ENCODE results near the gene ZNF575. TPM values are rescaled to one million over a fixed set of nuclear protein-coding genes. Genes with fewer than 3 reads are reported as not detected.

The ZNF575 gene
- total and polyA plus RNA-seq, 10 of the 15 experiments (the other 5 are each of a cell fraction or from before 2014, with no cell fraction given): 0.18 to 2.8 (median 0.75) TPM

DNA sequence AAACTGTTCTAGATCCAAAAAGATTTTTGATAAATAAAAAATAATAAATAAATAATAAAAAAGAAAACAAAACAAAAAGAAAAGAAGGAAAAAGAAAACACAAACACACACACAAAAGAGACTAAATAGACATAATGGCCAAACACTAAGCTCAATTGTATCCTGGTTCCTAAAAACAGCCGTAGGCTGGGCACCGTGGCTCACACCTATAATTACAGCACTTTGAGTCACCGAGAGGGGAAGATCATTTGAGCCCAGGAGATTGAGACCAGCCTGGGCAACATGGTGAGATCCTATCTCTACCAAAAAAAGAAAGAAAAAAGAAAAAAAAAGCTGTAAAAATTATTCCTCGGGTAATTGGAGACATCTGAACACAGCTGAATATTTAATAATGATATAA is 14.9 kb upstream of the ZNF575 start (continued):
- TF ChIP-seq, protein P1, sequence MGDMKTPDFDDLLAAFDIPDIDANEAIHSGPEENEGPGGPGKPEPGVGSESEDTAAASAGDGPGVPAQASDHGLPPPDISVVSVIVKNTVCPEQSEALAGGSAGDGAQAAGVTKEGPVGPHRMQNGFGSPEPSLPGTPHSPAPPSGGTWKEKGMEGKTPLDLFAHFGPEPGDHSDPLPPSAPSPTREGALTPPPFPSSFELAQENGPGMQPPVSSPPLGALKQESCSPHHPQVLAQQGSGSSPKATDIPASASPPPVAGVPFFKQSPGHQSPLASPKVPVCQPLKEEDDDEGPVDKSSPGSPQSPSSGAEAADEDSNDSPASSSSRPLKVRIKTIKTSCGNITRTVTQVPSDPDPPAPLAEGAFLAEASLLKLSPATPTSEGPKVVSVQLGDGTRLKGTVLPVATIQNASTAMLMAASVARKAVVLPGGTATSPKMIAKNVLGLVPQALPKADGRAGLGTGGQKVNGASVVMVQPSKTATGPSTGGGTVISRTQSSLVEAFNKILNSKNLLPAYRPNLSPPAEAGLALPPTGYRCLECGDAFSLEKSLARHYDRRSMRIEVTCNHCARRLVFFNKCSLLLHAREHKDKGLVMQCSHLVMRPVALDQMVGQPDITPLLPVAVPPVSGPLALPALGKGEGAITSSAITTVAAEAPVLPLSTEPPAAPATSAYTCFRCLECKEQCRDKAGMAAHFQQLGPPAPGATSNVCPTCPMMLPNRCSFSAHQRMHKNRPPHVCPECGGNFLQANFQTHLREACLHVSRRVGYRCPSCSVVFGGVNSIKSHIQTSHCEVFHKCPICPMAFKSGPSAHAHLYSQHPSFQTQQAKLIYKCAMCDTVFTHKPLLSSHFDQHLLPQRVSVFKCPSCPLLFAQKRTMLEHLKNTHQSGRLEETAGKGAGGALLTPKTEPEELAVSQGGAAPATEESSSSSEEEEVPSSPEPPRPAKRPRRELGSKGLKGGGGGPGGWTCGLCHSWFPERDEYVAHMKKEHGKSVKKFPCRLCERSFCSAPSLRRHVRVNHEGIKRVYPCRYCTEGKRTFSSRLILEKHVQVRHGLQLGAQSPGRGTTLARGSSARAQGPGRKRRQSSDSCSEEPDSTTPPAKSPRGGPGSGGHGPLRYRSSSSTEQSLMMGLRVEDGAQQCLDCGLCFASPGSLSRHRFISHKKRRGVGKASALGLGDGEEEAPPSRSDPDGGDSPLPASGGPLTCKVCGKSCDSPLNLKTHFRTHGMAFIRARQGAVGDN (IDR thresholded peaks at IDR 0.05): no peak
- TF ChIP-seq CBX5 (IDR thresholded peaks at IDR 0.05; ENCODE audit: low read depth) (no peak), SIX5 (IDR thresholded peaks at IDR 0.05; ENCODE audit: low read depth, low read length, severe bottlenecking) (no peak), ZNF207 (IDR thresholded peaks at IDR 0.05; ENCODE audit: borderline replicate concordance) (no peak), BRCA1 (IDR thresholded peaks at IDR 0.05; ENCODE audit: low read depth, low read length) (no peak), NFYB (IDR thresholded peaks at IDR 0.05; ENCODE audit: insufficient read depth, low read depth, low read length) (no peak), POLR2AphosphoS2 (IDR thresholded peaks at IDR 0.05; ENCODE audit: low read depth, low read length) (no peak), PAX5 (IDR thresholded peaks at IDR 0.05; ENCODE audit: borderline replicate concordance, low read depth, low read length) (no peak), NRF1 (conservative IDR thresholded peaks at IDR 0.05; ENCODE audit: low read depth, low read length) (no peak)
- TF ChIP-seq, protein P2, sequence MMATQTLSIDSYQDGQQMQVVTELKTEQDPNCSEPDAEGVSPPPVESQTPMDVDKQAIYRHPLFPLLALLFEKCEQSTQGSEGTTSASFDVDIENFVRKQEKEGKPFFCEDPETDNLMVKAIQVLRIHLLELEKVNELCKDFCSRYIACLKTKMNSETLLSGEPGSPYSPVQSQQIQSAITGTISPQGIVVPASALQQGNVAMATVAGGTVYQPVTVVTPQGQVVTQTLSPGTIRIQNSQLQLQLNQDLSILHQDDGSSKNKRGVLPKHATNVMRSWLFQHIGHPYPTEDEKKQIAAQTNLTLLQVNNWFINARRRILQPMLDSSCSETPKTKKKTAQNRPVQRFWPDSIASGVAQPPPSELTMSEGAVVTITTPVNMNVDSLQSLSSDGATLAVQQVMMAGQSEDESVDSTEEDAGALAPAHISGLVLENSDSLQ (IDR thresholded peaks at IDR 0.05): no peak

All from GM12878 (cell line).